ENCODE results near the gene HECTD1. TPM values are rescaled to one million over a fixed set of nuclear protein-coding genes. Genes with fewer than 3 reads are reported as not detected.
A peak's percentile ranks its signal among the peaks of the same experiment; 100 is the strongest.

HECTD1 gene
- total RNA-seq, 1 experiment from 2014 or later = 160 TPM

GRCh38 chr14:31080484-31080883 lies 127.1 kb downstream of the HECTD1 start:
- DNase-seq (ENCODE audit: low read depth, low spot score) (no peak), ATAC-seq (no peak)
- no peak overlapping the region for H2AFZ ChIP-seq (ENCODE audit: low read depth, low read length, poor library complexity, severe bottlenecking)
- ChIA-PET CTCF (no interaction called here), POLR2A (no interaction called here), RAD21 (ENCODE audit: low non-redundant PET in 1 of 2, low total read pairs in 2 of 2, uncharacterized antibody in 2 of 2, unreplicated experiment in 2 of 2) (no interaction called here)
- TF ChIP-seq ZBTB33 (IDR thresholded peaks at IDR 0.05; ENCODE audit: extremely low read depth, insufficient replicate concordance, low read length) (no peak), CTCF (IDR thresholded peaks at IDR 0.05 in 2 of 3, conservative IDR thresholded peaks at IDR 0.05 in 1 of 3; ENCODE audit: borderline replicate concordance in 1 of 3, insufficient read depth in 1 of 3, low read depth in 2 of 3, low read length in 2 of 3) (no peak)
- H4K20me1 ChIP-seq (ENCODE audit: insufficient read depth) = no peaks in the 10 kb centered on the region
- peak overlapping the region; percentile 24; the same call in 1 of the 2 replicates for H3K4me2 ChIP-seq (ENCODE audit: low read length)
- H3K27me3 ChIP-seq (ENCODE audit: insufficient read depth, low read length) = no peaks in the 10 kb centered on the region
- BruUV-seq (replicated peaks) = no TSS peak
- no peaks in the 10 kb centered on the region for H3K9me2 ChIP-seq (ENCODE audit: insufficient read depth)
- no peaks in the 10 kb centered on the region for H3K36me3 ChIP-seq (ENCODE audit: control insufficient read depth in 1 of 2, insufficient read depth in 2 of 2, low read length in 2 of 2)
- H3K79me2 ChIP-seq (ENCODE audit: insufficient read depth, low read length) = no peaks in the 10 kb centered on the region
- peaks cover 13 to 21% of the 10 kb centered on the region in 2 experiments for H3K4me1 ChIP-seq (ENCODE audit: control insufficient read depth in 1 of 2, insufficient read depth in 2 of 2, low read length in 2 of 2)
- H3K27ac ChIP-seq (ENCODE audit: low read depth, low read length) = no peak overlapping the region
- H3K9ac ChIP-seq (ENCODE audit: low read length) = no peak overlapping the region
- intact Hi-C loops (cut with micrococcal nuclease) = loop anchor here (5.0 kb wide), 1 partner anchor 423 kb away; no protein-coding TSS in a partner anchor
- no peaks in the 10 kb centered on the region for H3K9me3 ChIP-seq (ENCODE audit: control insufficient read depth in 1 of 2, insufficient read depth in 1 of 2, low read depth in 1 of 2, low read length in 2 of 2)
- no peak overlapping the region for H3K4me3 ChIP-seq (replicated peaks in 1 of 2; ENCODE audit: low read depth in 1 of 2, low read length in 2 of 2)

- H3K27me3 ChIP-seq (ENCODE audit: insufficient read depth, low read length) = no peaks in the 10 kb centered on the region
- H3K4me3 ChIP-seq (replicated peaks in 1 of 2; ENCODE audit: low read depth in 1 of 2, low read length in 2 of 2) = no peak overlapping the region
- intact Hi-C loops (cut with micrococcal nuclease) = loop anchor here (5.0 kb wide), 1 partner anchor 423 kb away; no protein-coding TSS in a partner anchor
- BruUV-seq (replicated peaks) = no TSS peak
- no peaks in the 10 kb centered on the region for H3K36me3 ChIP-seq (ENCODE audit: control insufficient read depth in 1 of 2, insufficient read depth in 2 of 2, low read length in 2 of 2)
- H3K4me2 ChIP-seq (ENCODE audit: low read length) = peak overlapping the region; percentile 24; the same call in 1 of the 2 replicates
- H3K79me2 ChIP-seq (ENCODE audit: insufficient read depth, low read length) = no peaks in the 10 kb centered on the region
- DNase-seq (ENCODE audit: low read depth, low spot score) (no peak), ATAC-seq (no peak)
- no peaks in the 10 kb centered on the region for H4K20me1 ChIP-seq (ENCODE audit: insufficient read depth)
- peaks cover 13 to 21% of the 10 kb centered on the region in 2 experiments for H3K4me1 ChIP-seq (ENCODE audit: control insufficient read depth in 1 of 2, insufficient read depth in 2 of 2, low read length in 2 of 2)
- no peak overlapping the region for H3K27ac ChIP-seq (ENCODE audit: low read depth, low read length)
- TF ChIP-seq ELF1 (IDR thresholded peaks at IDR 0.05; ENCODE audit: borderline replicate concordance, low read depth) = no peak
- no peaks in the 10 kb centered on the region for H3K9me3 ChIP-seq (ENCODE audit: control insufficient read depth in 1 of 2, insufficient read depth in 1 of 2, low read depth in 1 of 2, low read length in 2 of 2)
- ChIA-PET RAD21 (ENCODE audit: low non-redundant PET in 1 of 2, low total read pairs in 2 of 2, uncharacterized antibody in 2 of 2, unreplicated experiment in 2 of 2) (no interaction called here), CTCF (no interaction called here), POLR2A (no interaction called here)
- no peak overlapping the region for H3K9ac ChIP-seq (ENCODE audit: low read length)
- no peak overlapping the region for H2AFZ ChIP-seq (ENCODE audit: low read depth, low read length, poor library complexity, severe bottlenecking)
- no peaks in the 10 kb centered on the region for H3K9me2 ChIP-seq (ENCODE audit: insufficient read depth)
These were observed 127.5 kb downstream of the HECTD1 start for GRCh38 chr14:31080056-31080455.

Data from HCT116 (cell line).